Measurements from ENCODE around the gene ALOX5. TPM values are rescaled to one million over a fixed set of nuclear protein-coding genes. Genes with fewer than 3 reads are reported as not detected.

The ALOX5 gene
- total RNA-seq, 1 experiment from 2014 or later = 6.1 TPM

GRCh38 chr10:45370202-45370955 lies 3.6 kb upstream of the ALOX5 start (continued):
- TF ChIP-seq ELF1 (IDR thresholded peaks at IDR 0.05; ENCODE audit: borderline replicate concordance, low read depth) = no peak
- no peak for TF ChIP-seq SRF (IDR thresholded peaks at IDR 0.05; ENCODE audit: low read depth)
- TF ChIP-seq EZH2phosphoT487 (IDR thresholded peaks at IDR 0.05; ENCODE audit: borderline replicate concordance) = no peak

- TF ChIP-seq CTCF (IDR thresholded peaks at IDR 0.05 in 2 of 3, conservative IDR thresholded peaks at IDR 0.05 in 1 of 3; ENCODE audit: borderline replicate concordance in 1 of 3, insufficient read depth in 1 of 3, low read depth in 2 of 3, low read length in 2 of 3) (no peak), SIN3A (IDR thresholded peaks at IDR 0.05; ENCODE audit: low read depth) (no peak), JUND (IDR thresholded peaks at IDR 0.05) (no peak), EZH2phosphoT487 (IDR thresholded peaks at IDR 0.05; ENCODE audit: borderline replicate concordance) (no peak), ZFX (IDR thresholded peaks at IDR 0.05) (no peak), EGR1 (IDR thresholded peaks at IDR 0.05; ENCODE audit: low read depth) (no peak), MAX (IDR thresholded peaks at IDR 0.05) (no peak), POLR2A (IDR thresholded peaks at IDR 0.05; ENCODE audit: borderline replicate concordance, extremely low read depth, insufficient read depth, insufficient read length) (no peak), REST (IDR thresholded peaks at IDR 0.05; ENCODE audit: low read depth) (no peak), SP1 (IDR thresholded peaks at IDR 0.05; ENCODE audit: low read depth) (no peak), CEBPB (IDR thresholded peaks at IDR 0.05; ENCODE audit: low read depth) (no peak), ELF1 (IDR thresholded peaks at IDR 0.05; ENCODE audit: borderline replicate concordance, low read depth) (no peak)
- no peak for DNase-seq (ENCODE audit: low read depth, low spot score)
- ChIA-PET RAD21 (ENCODE audit: low non-redundant PET in 1 of 2, low total read pairs in 2 of 2, uncharacterized antibody in 2 of 2, unreplicated experiment in 2 of 2) (no interaction called here), CTCF (no interaction called here), POLR2A (no interaction called here)
- Histone ChIP-seq H3K27me3 (ENCODE audit: insufficient read depth, low read length) (peaks cover 50% of the 10 kb centered on the region), H3K27ac (ENCODE audit: low read depth, low read length) (no peak overlapping the region), H3K79me2 (ENCODE audit: insufficient read depth, low read length) (no peaks in the 10 kb centered on the region), H4K20me1 (ENCODE audit: insufficient read depth) (no peaks in the 10 kb centered on the region), H3K4me1 (ENCODE audit: control insufficient read depth in 1 of 2, insufficient read depth in 2 of 2, low read length in 2 of 2) (peaks cover 14 to 34% of the 10 kb centered on the region in 2 experiments; a peak in 3 of 4 replicates), H3K4me2 (ENCODE audit: low read length) (no peak overlapping the region), H3K36me3 (ENCODE audit: control insufficient read depth in 1 of 2, insufficient read depth in 2 of 2, low read length in 2 of 2) (no peaks in the 10 kb centered on the region), H3K9me2 (ENCODE audit: insufficient read depth) (no peaks in the 10 kb centered on the region), H3K9me3 (ENCODE audit: control insufficient read depth in 1 of 2, insufficient read depth in 1 of 2, low read depth in 1 of 2, low read length in 2 of 2) (no peaks in the 10 kb centered on the region), H3K9ac (ENCODE audit: low read length) (no peak overlapping the region), H3K4me3 (replicated peaks in 1 of 2; ENCODE audit: low read depth in 1 of 2, low read length in 2 of 2) (no peak overlapping the region), H2AFZ (ENCODE audit: low read depth, low read length, poor library complexity, severe bottlenecking) (no peak overlapping the region)
- no TSS peak for BruUV-seq (replicated peaks)
- no peak for ATAC-seq
- intact Hi-C loops (cut with micrococcal nuclease) = no loop called here
Measured at GRCh38 chr10:45371560-45371959, 2.5 kb upstream of the ALOX5 start.

All from HCT116 (cell line).